ENCODE measurements around the gene RAB31.

DNA sequence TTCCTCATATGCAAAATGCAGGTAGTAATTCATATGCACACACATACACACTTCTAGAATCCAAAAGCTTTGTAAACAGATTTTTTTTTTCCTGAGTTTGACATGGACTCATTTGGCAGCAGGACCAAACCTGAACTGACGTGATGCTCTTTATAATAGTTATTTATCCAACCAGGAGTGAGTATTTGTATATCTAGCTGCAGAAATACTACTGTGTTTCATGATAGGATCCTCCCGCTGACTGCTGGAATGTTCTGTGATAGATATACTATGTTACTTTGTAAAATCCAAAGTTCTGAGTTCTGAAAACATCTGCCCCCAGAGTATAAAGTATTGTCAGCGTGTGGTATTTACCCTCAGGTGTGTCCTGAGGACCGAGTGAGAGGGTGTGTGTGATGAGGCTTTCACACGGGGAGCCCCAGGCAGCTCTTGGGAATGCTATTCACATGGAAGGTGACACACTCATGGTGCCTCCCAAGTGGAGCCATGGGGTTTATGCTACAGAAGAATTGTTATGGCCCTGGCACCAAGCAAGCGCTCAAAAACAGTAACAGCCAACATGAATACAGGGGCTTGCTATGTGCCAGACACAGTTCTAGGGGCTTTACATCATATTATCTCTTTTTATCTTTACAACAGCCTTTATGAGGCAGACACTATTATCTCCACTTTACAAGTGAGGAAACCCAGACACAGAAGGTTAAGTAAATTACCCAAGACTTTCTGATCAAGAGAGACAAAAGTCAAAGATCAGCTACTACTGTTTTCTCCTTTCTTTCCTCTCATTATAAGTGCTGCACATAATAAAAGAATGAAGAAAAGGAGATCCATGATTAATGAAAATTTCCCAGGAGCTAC is 161.0 kb downstream of the RAB31 start:
- no peak for TF ChIP-seq POLR2AphosphoS5 (IDR thresholded peaks at IDR 0.05)
- TF ChIP-seq, protein P1, sequence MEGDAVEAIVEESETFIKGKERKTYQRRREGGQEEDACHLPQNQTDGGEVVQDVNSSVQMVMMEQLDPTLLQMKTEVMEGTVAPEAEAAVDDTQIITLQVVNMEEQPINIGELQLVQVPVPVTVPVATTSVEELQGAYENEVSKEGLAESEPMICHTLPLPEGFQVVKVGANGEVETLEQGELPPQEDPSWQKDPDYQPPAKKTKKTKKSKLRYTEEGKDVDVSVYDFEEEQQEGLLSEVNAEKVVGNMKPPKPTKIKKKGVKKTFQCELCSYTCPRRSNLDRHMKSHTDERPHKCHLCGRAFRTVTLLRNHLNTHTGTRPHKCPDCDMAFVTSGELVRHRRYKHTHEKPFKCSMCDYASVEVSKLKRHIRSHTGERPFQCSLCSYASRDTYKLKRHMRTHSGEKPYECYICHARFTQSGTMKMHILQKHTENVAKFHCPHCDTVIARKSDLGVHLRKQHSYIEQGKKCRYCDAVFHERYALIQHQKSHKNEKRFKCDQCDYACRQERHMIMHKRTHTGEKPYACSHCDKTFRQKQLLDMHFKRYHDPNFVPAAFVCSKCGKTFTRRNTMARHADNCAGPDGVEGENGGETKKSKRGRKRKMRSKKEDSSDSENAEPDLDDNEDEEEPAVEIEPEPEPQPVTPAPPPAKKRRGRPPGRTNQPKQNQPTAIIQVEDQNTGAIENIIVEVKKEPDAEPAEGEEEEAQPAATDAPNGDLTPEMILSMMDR (IDR thresholded peaks at IDR 0.05), result no peak
